HEK293T (cell line): ENCODE data around the gene ATP2B2.

ENCODE experiments used
- CTCF ChIA-PET: fragments of 350-600 bp; formaldehyde crosslinking; extraction: SDS; loops from one replicate; lab custom pipeline; 2021; ENCODE audit warnings: antibody characterized with exemption, inconsistent platforms; lab: Yijun Ruan, JAX
- POLR2A ChIA-PET: fragments of 350-600 bp; formaldehyde crosslinking; extraction: SDS; loops from one replicate; lab custom pipeline; 2020; ENCODE audit warnings: antibody characterized with exemption, inconsistent platforms; lab: Yijun Ruan, JAX
- DNase-seq: peaks from one replicate; pipeline ENCODE4 v3.0.0; 2012; ENCODE audit warnings: mixed read lengths; ENCODE audit errors: extremely low spot score
- ARNT ChIP-seq: fragments of 450-650 bp; IDR thresholded peaks from 2 replicates; pipeline ENCODE4 v1.6.1; 2017; ENCODE audit warnings: mild to moderate bottlenecking
- BHLHE40 ChIP-seq: fragments of 450-650 bp; IDR thresholded peaks from 2 replicates; pipeline ENCODE4 v1.6.1; 2016; ENCODE audit warnings: mild to moderate bottlenecking, moderate library complexity, borderline replicate concordance
- CTBP1 ChIP-seq: fragments of 450-650 bp; IDR thresholded peaks from 2 replicates; pipeline ENCODE4 v1.6.1; 2016; ENCODE audit warnings: borderline replicate concordance
- ELF4 ChIP-seq: fragments of 450-650 bp; IDR thresholded peaks from 2 replicates; pipeline ENCODE4 v1.6.1; 2017; ENCODE audit warnings: antibody characterized with exemption
- FOXA1 ChIP-seq: fragments of 450-650 bp; IDR thresholded peaks from 2 replicates; pipeline ENCODE4 v1.6.1; 2016; ENCODE audit warnings: mild to moderate bottlenecking
- FOXK2 ChIP-seq: fragments of 450-650 bp; IDR thresholded peaks from 2 replicates; pipeline ENCODE4 v1.6.1; 2016; ENCODE audit warnings: mild to moderate bottlenecking
- FOXM1 ChIP-seq: fragments of 450-650 bp; IDR thresholded peaks from 2 replicates; pipeline ENCODE4 v1.6.1; 2017; ENCODE audit warnings: mild to moderate bottlenecking, borderline replicate concordance
- HDGF ChIP-seq: fragments of 450-650 bp; IDR thresholded peaks from 2 replicates; pipeline ENCODE4 v1.6.1; 2017; ENCODE audit warnings: antibody characterized with exemption, borderline replicate concordance
- L3MBTL2 ChIP-seq: fragments of 450-650 bp; conservative IDR thresholded peaks from 2 replicates; pipeline ENCODE4 v1.6.1; 2016; ENCODE audit warnings: mild to moderate bottlenecking
- LEF1 ChIP-seq: fragments of 450-650 bp; IDR thresholded peaks from 2 replicates; pipeline ENCODE4 v1.6.1; 2017; ENCODE audit warnings: mild to moderate bottlenecking, borderline replicate concordance
- NFRKB ChIP-seq: fragments of 450-650 bp; IDR thresholded peaks from 2 replicates; pipeline ENCODE4 v1.6.1; 2016; ENCODE audit warnings: mild to moderate bottlenecking, moderate library complexity
- SP1 ChIP-seq: fragments of 450-650 bp; IDR thresholded peaks from 2 replicates; pipeline ENCODE4 v1.6.1; 2017
- SUZ12 ChIP-seq: fragments of 450-650 bp; IDR thresholded peaks from 2 replicates; pipeline ENCODE4 v1.6.1; 2016; ENCODE audit warnings: mild to moderate bottlenecking
- TARDBP ChIP-seq: fragments of 450-650 bp; IDR thresholded peaks from 2 replicates; pipeline ENCODE4 v1.6.1; 2016
- ZNF384 ChIP-seq: fragments of 450-650 bp; IDR thresholded peaks from 2 replicates; pipeline ENCODE4 v1.6.1; 2016
- TF ChIP-seq, protein P1 (sequence below): fragments of 450-650 bp; IDR thresholded peaks from 2 replicates; pipeline ENCODE4 v1.6.1; 2016

ATP2B2 gene

DNA sequence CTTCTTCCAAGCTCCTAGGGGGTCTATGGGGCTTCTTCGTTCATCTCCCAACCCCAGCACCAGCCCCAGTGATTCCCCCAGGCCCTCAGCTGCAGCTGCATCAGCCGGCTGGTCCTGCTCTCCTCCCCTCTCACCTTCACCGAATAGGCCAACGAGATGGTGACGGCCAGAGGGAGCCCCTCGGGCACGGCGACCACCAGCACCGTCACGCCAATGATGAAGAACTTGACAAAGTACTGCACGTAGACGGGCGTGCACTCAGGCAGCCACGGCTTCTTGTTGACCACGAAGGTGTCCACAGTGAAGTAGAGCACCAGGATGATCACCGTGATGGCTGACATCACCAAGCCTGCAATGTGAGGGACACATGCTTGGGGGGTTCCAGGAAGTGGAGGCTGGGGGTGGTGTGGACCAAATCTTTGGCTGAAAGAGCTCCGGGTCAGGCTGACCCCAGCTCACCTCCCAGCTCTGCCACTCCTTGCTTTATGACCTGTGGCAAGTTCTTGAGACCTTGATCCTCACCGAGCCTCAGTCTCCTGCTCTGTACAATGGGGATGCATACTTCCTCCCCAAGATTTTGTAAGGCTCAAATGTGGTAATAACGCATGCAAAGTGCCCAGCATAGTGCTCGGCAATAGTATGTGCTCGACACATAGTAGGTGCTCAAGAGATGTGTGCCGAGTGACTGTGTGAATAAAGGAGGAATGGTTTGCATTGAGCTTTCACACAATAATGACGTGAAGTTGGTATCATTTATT lies 129.9 kb downstream of the ATP2B2 start:
- CTCF ChIA-PET, result no interaction called here
- POLR2A ChIA-PET, result no interaction called here
- no peak for TF ChIP-seq LEF1
- no peak for TF ChIP-seq NFRKB
- no peak for TF ChIP-seq FOXM1
- TF ChIP-seq TARDBP, result no peak
- TF ChIP-seq ZNF384, result no peak
- no peak for TF ChIP-seq ELF4
- no peak for TF ChIP-seq SP1
- TF ChIP-seq FOXA1, result no peak
- no peak for TF ChIP-seq L3MBTL2
- no peak for TF ChIP-seq CTBP1
- TF ChIP-seq, protein P1, sequence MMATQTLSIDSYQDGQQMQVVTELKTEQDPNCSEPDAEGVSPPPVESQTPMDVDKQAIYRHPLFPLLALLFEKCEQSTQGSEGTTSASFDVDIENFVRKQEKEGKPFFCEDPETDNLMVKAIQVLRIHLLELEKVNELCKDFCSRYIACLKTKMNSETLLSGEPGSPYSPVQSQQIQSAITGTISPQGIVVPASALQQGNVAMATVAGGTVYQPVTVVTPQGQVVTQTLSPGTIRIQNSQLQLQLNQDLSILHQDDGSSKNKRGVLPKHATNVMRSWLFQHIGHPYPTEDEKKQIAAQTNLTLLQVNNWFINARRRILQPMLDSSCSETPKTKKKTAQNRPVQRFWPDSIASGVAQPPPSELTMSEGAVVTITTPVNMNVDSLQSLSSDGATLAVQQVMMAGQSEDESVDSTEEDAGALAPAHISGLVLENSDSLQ, result no peak
- no peak for TF ChIP-seq FOXK2
- TF ChIP-seq BHLHE40, result no peak
- no peak for TF ChIP-seq SUZ12
- no peak for TF ChIP-seq HDGF
- no peak for DNase-seq

DNA sequence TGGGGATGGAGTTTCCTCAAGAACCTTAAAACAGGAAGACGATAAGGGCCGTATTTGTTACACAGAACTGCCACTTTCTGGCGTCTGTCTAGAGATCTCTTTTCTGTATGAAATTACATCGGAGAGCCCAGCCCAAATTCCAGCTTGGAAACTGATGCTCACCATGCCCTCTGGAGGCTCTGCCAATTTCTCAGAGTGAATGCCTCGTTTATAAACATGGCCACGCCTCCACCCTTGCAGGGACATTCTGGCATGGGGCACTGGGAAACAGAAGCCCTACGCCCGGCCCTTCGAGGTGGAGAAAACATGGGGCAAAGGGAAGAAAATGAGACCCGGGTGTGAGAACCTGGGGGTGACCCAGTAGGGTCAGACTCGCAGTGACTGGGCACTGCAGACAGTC lies 131.1 kb downstream of the ATP2B2 start:
- TF ChIP-seq BHLHE40, result no peak
- TF ChIP-seq SP1, result no peak
- TF ChIP-seq FOXM1, result no peak
- TF ChIP-seq CTBP1, result no peak
- TF ChIP-seq ZNF384, result no peak
- no peak for TF ChIP-seq FOXK2
- DNase-seq, result no peak
- CTCF ChIA-PET, result interaction anchor here (0.8 kb wide), 1 partner anchor 10 kb away, joined by 3 read pairs; no protein-coding TSS in a partner anchor
- POLR2A ChIA-PET, result no interaction called here

DNA sequence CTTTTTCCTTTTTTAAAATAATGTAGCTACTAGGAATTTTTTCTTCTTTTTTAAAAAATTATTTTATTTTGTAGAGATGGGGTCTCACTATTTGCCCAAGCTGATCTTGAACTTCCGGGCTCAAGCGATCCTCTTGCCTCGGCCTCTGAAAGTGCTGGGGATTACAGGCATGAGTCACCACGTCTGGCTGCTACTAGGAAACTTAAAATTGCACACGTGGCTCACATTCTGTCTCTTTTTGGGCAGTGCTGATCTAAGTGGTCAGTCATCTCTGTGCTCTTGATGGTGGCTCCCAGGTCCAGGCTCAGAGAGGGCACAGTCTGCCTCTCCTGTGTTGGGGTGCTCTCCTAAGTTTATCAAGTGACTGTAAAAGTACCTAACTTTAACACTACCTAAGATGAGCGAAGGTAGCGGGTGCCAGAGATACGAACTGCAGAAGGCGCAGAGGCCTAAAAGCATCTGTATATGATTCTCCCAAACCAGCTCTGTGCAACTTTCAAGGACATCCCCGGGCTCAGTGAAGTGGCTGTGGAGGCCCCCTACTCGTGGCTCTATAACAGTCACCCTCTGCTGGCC lies 131.6 kb downstream of the ATP2B2 start:
- CTCF ChIA-PET, result no interaction called here
- no peak for DNase-seq
- POLR2A ChIA-PET, result no interaction called here

DNA sequence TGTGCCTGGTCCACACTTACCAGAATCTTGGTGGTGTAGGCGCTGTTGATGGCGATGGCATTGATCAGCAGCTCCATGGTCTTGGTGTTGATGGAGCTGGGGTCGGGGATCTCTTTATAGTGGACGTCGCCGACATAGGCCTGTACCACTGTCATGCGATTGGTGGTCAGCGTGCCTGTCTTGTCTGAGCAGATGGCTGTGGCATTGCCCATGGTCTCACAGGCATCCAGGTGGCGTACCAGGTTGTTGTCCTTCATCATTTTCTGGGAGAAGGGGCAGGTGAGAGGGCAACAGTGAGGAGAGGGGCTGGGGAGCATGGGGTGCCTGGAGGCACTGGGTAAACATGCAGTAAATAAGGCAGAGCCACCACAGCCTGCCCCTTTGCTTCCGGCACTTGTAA lies 133.6 kb downstream of the ATP2B2 start:
- no peak for DNase-seq
- CTCF ChIA-PET, result no interaction called here
- POLR2A ChIA-PET, result no interaction called here
- TF ChIP-seq TARDBP, result no peak
- no peak for TF ChIP-seq ZNF384
- TF ChIP-seq FOXM1, result no peak
- no peak for TF ChIP-seq NFRKB
- no peak for TF ChIP-seq FOXK2
- TF ChIP-seq HDGF, result no peak
- no peak for TF ChIP-seq FOXA1
- no peak for TF ChIP-seq CTBP1
- TF ChIP-seq ELF4, result no peak
- TF ChIP-seq, protein P1, result no peak
- no peak for TF ChIP-seq L3MBTL2
- TF ChIP-seq BHLHE40, result no peak
- TF ChIP-seq SP1, result no peak
- no peak for TF ChIP-seq LEF1
- no peak for TF ChIP-seq SUZ12
- no peak for TF ChIP-seq ARNT

More for the DNA sequence above, 131.6 kb downstream of the ATP2B2 start:
- no peak for TF ChIP-seq SP1
- no peak for TF ChIP-seq HDGF
- no peak for TF ChIP-seq TARDBP
- no peak for TF ChIP-seq SUZ12
- TF ChIP-seq ARNT, result no peak
- no peak for TF ChIP-seq FOXA1
- TF ChIP-seq NFRKB, result no peak
- TF ChIP-seq LEF1, result no peak
- TF ChIP-seq FOXK2, result no peak

DNA sequence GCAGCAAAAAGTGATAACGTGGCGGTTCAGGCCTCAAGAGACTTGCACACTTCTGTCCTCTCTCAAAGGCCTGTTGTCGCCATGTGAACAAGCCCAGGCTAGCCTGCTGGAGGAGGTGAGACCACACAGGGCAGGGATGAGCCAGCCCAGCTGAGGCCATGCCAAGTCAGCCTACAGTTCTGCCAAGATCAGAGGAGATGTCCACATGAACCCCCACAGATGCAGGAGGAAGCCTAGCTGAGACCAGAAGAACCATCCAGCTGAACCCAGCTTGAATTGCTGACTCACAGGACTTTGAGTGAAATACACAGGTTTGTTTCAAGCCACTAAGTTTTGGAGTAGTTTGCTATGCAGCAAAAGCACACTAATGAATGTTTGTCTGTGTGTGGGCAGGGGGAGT lies 134.2 kb downstream of the ATP2B2 start:
- no peak for TF ChIP-seq NFRKB
- TF ChIP-seq ZNF384, result no peak
- TF ChIP-seq L3MBTL2, result no peak
- no peak for TF ChIP-seq TARDBP
- no peak for TF ChIP-seq ELF4
- TF ChIP-seq FOXA1, result no peak
- TF ChIP-seq, protein P1, result no peak
- no peak for TF ChIP-seq FOXM1
- no peak for TF ChIP-seq SP1
- TF ChIP-seq HDGF, result no peak
- no peak for TF ChIP-seq BHLHE40
- TF ChIP-seq SUZ12, result no peak
- TF ChIP-seq ARNT, result no peak
- TF ChIP-seq LEF1, result no peak
- TF ChIP-seq FOXK2, result no peak
- TF ChIP-seq CTBP1, result no peak

DNA sequence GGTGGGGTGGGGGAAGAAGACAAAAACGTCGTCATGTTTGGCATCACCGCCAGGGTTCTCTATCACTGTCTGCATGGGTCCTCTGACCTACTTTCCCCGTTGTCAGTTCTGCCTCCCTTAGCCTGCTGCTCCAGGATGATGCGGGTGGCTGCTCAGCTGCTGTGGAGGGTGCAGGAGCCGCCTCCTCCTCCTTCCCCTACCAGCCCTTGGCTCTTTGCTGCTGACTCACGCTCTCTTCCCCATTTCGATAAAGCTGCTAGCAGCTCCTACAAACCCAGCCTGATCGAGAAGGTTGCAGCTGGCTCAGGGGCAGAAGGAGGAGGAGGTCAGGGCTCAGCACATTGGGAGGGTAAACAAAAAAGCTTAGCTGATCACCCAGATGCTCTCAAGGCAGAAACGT lies 135.0 kb downstream of the ATP2B2 start:
- no peak for DNase-seq
- TF ChIP-seq FOXM1 (no peak), ZNF384 (no peak), BHLHE40 (no peak), NFRKB (no peak), HDGF (no peak), FOXA1 (no peak)
- ChIA-PET CTCF (no interaction called here), POLR2A (no interaction called here)

More for the DNA sequence above, 134.2 kb downstream of the ATP2B2 start:
- ChIA-PET POLR2A (no interaction called here), CTCF (no interaction called here)
- DNase-seq, result no peak
